Progenitor cell of endocrine pancreas (in vitro differentiated cells): ENCODE data around the gene MYO1E. TPM values are rescaled to one million over a fixed set of nuclear protein-coding genes. Genes with fewer than 3 reads are reported as not detected.

Experiments used
- DNase-seq: peaks from one replicate; pipeline ENCODE4 v3.0.0; 2021; ENCODE audit warnings: low spot score; ENCODE audit not compliant: unreplicated experiment
- H3K27ac Mint-ChIP-seq: 2 replicates; pipeline ENCODE4 v1.8.0; 2021; ENCODE audit warnings: mild to moderate bottlenecking, moderate library complexity, mixed read lengths
- H3K27me3 Mint-ChIP-seq: 2 replicates; pipeline ENCODE4 v1.8.0; 2021; ENCODE audit warnings: mixed read lengths
- H3K36me3 Mint-ChIP-seq: 2 replicates; pipeline ENCODE4 v1.8.0; 2022; ENCODE audit warnings: mixed read lengths; ENCODE audit not compliant: insufficient read depth
- H3K4me1 Mint-ChIP-seq: 2 replicates; pipeline ENCODE4 v1.8.0; 2021; ENCODE audit warnings: low read depth, mixed read lengths
- H3K4me3 Mint-ChIP-seq: 2 replicates; pipeline ENCODE4 v1.8.0; 2021; ENCODE audit warnings: low read depth, mild to moderate bottlenecking, moderate library complexity, mixed read lengths
- H3K9me3 Mint-ChIP-seq: 2 replicates; pipeline ENCODE4 v1.8.0; 2021; ENCODE audit warnings: low read depth, mixed read lengths
- total RNA-seq: library from RNA; stranded (reverse); gene quantifications from 2 replicates; pipeline ENCODE4 v1.2.1, GENCODE V29; 2021
- TF ChIP-seq, protein P1 (sequence below): fragments of 200-600 bp; sonication (generic); IDR thresholded peaks from one replicate; pipeline ENCODE4 v1.5.0; 2021; ENCODE audit warnings: antibody characterized with exemption, mild to moderate bottlenecking; ENCODE audit not compliant: unreplicated experiment

Gene MYO1E
- total RNA-seq, 1 donor from 2014 or later = 40.4 TPM

DNA sequence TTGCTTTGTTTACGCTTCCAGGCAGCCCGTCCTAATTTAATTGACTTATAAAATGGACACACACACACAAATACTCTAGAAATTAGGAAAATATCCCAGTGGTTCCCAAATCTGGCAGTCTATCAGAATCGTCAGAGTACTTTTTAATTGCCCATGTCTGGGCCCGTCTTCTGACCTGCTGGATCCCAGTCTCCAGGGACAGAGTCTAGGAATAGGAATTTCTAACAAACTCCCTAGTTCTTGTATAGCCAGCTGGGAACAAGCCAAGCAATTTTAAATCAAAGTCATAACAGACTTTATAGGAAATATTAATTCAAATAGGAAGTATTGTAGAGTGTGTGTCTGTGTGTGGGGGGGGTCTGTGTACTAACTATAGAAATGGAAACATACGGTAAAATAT is 132.6 kb downstream of the MYO1E start:
- DNase-seq = no peak
- H3K4me1 Mint-ChIP-seq = peaks cover 7% of the 10 kb centered on the region
- H3K9me3 Mint-ChIP-seq = peaks cover 3% of the 10 kb centered on the region
- peaks cover 4% of the 10 kb centered on the region for H3K36me3 Mint-ChIP-seq
- H3K4me3 Mint-ChIP-seq = no peak overlapping the region
- no peaks in the 10 kb centered on the region for H3K27me3 Mint-ChIP-seq
- TF ChIP-seq, protein P1, sequence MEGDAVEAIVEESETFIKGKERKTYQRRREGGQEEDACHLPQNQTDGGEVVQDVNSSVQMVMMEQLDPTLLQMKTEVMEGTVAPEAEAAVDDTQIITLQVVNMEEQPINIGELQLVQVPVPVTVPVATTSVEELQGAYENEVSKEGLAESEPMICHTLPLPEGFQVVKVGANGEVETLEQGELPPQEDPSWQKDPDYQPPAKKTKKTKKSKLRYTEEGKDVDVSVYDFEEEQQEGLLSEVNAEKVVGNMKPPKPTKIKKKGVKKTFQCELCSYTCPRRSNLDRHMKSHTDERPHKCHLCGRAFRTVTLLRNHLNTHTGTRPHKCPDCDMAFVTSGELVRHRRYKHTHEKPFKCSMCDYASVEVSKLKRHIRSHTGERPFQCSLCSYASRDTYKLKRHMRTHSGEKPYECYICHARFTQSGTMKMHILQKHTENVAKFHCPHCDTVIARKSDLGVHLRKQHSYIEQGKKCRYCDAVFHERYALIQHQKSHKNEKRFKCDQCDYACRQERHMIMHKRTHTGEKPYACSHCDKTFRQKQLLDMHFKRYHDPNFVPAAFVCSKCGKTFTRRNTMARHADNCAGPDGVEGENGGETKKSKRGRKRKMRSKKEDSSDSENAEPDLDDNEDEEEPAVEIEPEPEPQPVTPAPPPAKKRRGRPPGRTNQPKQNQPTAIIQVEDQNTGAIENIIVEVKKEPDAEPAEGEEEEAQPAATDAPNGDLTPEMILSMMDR = no peak
- H3K27ac Mint-ChIP-seq = no peak overlapping the region

DNA sequence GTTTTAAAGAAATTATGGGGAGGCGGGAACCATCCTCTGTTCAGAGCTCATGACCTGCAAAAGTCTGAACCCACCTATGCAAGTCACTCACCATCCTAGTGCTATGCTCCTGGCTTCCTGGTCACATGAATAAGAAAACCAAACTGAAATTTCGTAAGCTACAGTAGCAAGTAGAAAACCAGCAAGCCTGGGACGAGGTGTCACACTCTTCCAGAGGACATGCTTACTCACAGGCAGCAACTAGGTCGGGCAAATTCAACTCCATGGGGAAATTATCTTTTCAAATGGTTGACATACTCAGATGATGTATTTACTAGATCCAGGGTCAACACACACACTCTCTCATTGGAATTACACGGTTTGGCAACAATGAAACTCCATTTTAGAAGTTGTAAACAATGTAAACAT is 134.7 kb downstream of the MYO1E start:
- H3K27ac Mint-ChIP-seq = no peak overlapping the region
- DNase-seq = no peak

DNA sequence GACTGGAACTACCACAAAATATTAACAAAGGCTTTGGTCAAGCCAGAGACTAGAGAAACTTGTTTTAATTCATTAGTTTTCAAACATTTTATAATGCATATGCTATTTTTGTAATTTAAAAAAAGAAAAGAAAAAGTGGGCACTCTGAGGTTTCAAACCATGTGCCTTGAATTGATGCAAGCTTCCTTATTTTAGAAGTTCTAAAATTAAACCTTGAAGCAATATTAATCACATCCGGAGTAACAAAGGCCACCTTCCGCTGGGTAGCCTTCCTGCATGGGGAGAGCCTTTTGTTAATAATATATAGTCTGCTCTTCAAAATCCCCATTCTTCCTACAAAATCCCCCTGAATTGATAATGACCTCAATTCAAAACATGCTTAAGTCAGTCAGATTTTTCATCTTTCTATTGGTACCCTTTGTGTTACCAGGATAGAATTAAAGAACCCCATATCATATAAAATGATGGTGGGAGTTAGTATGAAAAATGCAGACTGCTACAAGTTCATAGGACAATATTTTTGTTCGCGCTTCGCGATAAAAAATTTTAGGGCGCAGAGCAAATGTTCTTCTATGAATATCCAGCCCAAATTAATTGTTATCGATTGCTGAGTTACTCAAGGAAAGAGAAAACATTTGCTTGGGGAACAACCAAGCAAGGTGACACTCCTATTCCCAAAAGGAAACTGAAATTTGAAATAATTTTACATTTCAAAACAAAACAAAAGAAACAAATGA is 135.4 kb downstream of the MYO1E start:
- peaks cover 5% of the 10 kb centered on the region for H3K36me3 Mint-ChIP-seq
- no peaks in the 10 kb centered on the region for H3K27me3 Mint-ChIP-seq
- peaks cover 4% of the 10 kb centered on the region for H3K4me1 Mint-ChIP-seq
- no peak overlapping the region for H3K27ac Mint-ChIP-seq
- H3K9me3 Mint-ChIP-seq = peaks cover 3% of the 10 kb centered on the region
- TF ChIP-seq, protein P1 = no peak
- no peak overlapping the region for H3K4me3 Mint-ChIP-seq
- DNase-seq = no peak

More for the DNA sequence above, 134.7 kb downstream of the MYO1E start:
- Mint-ChIP-seq H3K4me3 (no peak overlapping the region), H3K4me1 (peaks cover 4% of the 10 kb centered on the region), H3K9me3 (peaks cover 3% of the 10 kb centered on the region), H3K36me3 (peaks cover 4% of the 10 kb centered on the region), H3K27me3 (no peaks in the 10 kb centered on the region)
- TF ChIP-seq, protein P1 = no peak

DNA sequence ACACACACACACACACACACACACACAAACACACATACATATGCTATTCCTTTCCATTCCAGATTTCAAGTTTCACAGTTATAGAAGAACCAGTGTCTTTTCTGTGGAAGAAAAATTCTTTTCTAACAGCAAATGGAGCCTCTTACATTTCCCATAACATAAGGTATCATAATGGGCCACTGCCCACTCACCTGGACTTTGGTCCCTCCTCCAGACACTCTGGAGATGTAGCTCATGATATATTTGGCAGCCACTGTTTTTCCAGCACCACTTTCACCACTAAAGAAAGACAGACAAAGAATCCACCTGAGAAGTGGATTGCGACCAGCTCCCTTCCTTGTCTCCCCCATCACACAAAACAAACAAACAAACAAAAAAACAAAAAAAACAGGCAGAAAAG is 136.3 kb downstream of the MYO1E start:
- Mint-ChIP-seq H3K9me3 (peaks cover 3% of the 10 kb centered on the region), H3K27me3 (no peaks in the 10 kb centered on the region), H3K4me3 (no peak overlapping the region), H3K27ac (peak overlapping the region; percentile 58), H3K36me3 (peaks cover 5% of the 10 kb centered on the region), H3K4me1 (peaks cover 4% of the 10 kb centered on the region)
- TF ChIP-seq, protein P1 = no peak
- DNase-seq = no peak

DNA sequence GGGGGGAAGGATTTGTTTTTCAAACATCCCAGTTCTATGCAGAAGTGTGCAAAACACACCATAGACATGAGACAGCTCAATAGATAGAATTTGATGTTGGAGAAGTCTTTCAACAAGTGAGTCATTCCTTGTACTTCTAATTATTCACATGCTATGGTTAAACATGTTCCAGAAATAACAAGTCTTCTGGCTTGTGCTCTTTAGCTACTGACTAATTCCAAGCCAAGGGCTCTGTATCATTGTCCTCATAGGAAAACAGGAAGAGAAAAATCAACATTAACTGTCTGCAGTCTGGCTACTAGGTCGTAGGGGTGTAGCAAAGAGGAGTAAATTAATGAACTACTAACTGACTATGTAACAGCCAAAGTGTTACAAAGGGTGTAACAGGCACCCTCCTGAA is 140.2 kb downstream of the MYO1E start:
- TF ChIP-seq, protein P1 = no peak
- no peaks in the 10 kb centered on the region for H3K27me3 Mint-ChIP-seq
- DNase-seq = no peak
- H3K36me3 Mint-ChIP-seq = peaks cover 5% of the 10 kb centered on the region
- H3K27ac Mint-ChIP-seq = no peak overlapping the region
- H3K4me1 Mint-ChIP-seq = peaks cover 4% of the 10 kb centered on the region
- peaks cover 3% of the 10 kb centered on the region for H3K9me3 Mint-ChIP-seq
- no peak overlapping the region for H3K4me3 Mint-ChIP-seq
